ENCODE results near the gene CHST15.

CHST15 gene

GRCh38 chr10:123995082-123995460 is 98.3 kb downstream of the CHST15 start:
- DNase-seq: no peak

- DNase-seq: peak; percentile 80
Observed at GRCh38 chr10:123994417-123995081, 98.8 kb downstream of the CHST15 start.

- DNase-seq: no peak
Observed at GRCh38 chr10:123993534-123994416, 99.6 kb downstream of the CHST15 start.

- no peak for DNase-seq
Observed at GRCh38 chr10:123991611-123992570, 101.5 kb downstream of the CHST15 start.

GRCh38 chr10:123990889-123991288 is 102.5 kb downstream of the CHST15 start:
- no peak for DNase-seq

GRCh38 chr10:123988694-123989093 is 104.7 kb downstream of the CHST15 start:
- no peak for DNase-seq

- no peak for DNase-seq
Observed at GRCh38 chr10:123986736-123987135, 106.7 kb downstream of the CHST15 start.

- no peak for DNase-seq
Observed at GRCh38 chr10:123974406-123974805, 119.0 kb downstream of the CHST15 start.

GRCh38 chr10:123972481-123973401 is 120.7 kb downstream of the CHST15 start:
- DNase-seq: no peak

GRCh38 chr10:123970927-123971286 is 122.5 kb downstream of the CHST15 start:
- DNase-seq: no peak

GRCh38 chr10:123970207-123970926 is 123.0 kb downstream of the CHST15 start:
- DNase-seq: no peak

GRCh38 chr10:123967626-123968243 is 125.7 kb downstream of the CHST15 start:
- peak; percentile 26 for DNase-seq

- DNase-seq: no peak
Observed at GRCh38 chr10:123966896-123967231, 126.5 kb downstream of the CHST15 start.

- no peak for DNase-seq
Observed at GRCh38 chr10:123965973-123966895, 127.2 kb downstream of the CHST15 start.

GRCh38 chr10:123964953-123965352 is 128.4 kb downstream of the CHST15 start:
- no peak for DNase-seq

GRCh38 chr10:123962756-123963530 is 130.5 kb downstream of the CHST15 start:
- DNase-seq: no peak

GRCh38 chr10:123958241-123958640 is 135.2 kb downstream of the CHST15 start:
- DNase-seq: no peak

Measured in activated naive CD4-positive, alpha-beta T cell treated with Interleukin-2 at 50 U/mL for 16 hours (primary cell).